GM19043 (cell line): ENCODE data around the gene EDARADD.
"Not testable (repeated sequence)": the region's sequence is repeated elsewhere in the genome, so short reads cannot be mapped to it uniquely, and the experiment has no call there.

ENCODE experiments used
- ATAC-seq: cut with Tn5 transposase; IDR thresholded peaks from one replicate; pipeline ENCODE4 v1.9.1; 2021; ENCODE audit warnings: low read depth; ENCODE audit not compliant: unreplicated experiment

EDARADD gene

GRCh38 chr1:236393681-236394481 lies at the start of gene EDARADD:
EDARADD (plus strand) TSS chr1:236394286; CDS start chr1:236394445, 159 bp downstream.
- no peak for ATAC-seq

- no peak for ATAC-seq
Observed at GRCh38 chr1:236345728-236346127, 48.4 kb upstream of the EDARADD start.

DNA sequence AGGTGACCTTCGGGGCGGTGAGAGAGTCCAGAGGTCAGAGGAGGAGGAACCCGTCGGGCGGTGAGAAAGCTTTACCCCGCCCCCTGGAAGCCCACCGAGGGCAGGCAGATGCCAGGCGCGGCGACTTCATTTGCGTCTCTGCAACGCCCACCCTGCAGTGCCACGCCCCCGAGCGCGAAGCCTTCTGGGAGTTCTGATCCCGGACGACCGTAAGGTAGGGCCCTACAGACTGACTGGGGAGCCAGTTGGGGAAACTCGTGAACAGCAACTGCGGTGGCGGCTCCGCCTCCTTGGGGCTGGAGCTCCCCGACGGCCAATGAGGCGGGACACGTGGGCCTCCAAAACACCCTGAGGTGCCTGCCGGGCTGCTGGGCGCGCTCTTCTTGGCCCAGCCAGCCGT lies 46.0 kb upstream of the EDARADD start:
- no peak for ATAC-seq

- ATAC-seq = no peak
Observed at GRCh38 chr1:236350308-236350707, 43.8 kb upstream of the EDARADD start.

DNA sequence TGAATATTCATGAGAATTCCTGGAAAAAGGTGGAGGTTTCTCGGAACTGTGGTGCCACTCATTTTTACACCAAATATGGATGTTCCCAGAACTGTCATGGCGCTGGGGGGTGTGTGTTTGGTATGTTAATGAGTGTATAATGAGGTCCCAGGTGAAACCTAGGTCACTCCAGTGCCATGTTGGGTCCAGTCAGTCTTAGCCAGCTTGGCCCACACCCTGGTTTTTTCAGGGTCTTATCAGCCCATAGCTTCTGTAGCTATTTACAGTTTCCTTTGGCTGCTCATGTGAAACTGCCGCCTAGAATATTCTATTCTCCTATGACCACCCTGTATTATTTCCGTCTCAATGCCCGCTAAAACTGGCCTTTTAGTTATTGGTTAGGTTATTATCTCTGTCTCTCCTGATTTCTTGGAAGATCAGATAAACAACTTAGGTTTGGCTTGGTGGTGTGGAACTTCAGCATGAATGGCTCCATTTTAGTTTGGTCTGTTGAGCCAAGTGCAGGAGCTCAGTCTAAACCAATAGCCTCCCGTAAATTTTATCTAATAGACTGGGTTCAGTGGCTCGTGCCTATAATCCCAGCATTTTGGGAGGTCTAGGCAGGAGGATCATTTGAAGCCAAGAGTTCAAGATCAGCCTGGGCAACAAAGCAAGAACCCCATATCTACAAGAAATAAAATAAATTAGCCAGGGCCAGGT lies 42.1 kb upstream of the EDARADD start:
- no peak for ATAC-seq

- not testable (repeated sequence) for ATAC-seq
Observed at GRCh38 chr1:236352747-236353146, 41.3 kb upstream of the EDARADD start.

DNA sequence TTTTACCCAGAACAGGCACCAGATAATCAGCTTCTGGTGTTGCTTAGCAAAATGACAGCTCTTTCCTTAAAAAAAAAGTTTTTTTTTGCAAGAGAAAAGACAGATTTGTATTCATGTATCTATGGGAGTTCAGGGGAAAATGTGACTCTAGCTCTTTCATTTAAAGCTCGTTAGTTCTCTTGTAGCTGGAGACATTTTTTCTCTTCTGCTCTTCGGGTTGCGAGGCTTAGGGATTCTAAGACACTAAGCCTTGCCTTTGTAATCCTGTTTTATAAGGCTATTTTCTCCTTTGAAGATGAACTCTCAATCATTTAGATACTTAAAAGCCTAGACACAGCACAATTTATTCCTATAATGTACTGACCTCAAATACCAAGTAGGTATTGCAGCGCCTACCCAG lies 40.3 kb upstream of the EDARADD start:
- ATAC-seq = no peak

DNA sequence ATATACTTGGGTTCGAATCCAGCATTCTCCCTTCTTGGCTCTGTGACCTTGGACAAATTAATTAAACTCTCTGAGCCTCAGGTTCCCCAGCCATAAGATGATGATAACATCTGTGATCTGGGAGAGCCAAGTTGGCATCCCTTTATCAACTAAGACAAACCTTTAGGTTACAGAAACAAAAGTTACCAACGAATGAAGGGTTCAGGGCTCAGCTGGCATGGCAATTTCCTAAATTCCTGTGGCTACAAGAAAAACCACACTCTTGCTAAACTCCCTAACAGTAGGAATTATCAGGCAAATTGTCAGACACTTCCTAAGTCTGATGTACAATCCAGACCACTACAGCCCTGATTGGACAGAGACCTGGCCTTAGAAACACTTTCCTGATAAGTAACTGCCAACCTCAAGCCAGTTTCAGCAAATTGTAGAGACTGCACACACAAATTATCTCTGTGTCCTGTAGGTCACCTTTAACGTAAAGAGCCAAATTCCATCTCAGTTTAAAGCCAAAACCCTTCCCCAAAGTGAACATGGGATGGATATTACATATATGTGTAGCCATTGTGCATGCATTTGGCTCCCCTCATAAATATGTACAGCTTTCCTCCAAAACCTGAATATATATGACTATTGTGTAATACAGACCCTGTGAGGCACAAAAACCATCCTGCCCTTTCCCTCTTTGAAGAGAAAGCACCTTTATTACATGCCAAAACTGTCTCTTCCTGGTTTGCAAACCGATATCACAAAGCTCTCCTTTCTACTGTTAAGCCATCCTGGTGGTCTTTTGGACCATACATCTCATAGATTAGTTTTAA lies 39.5 kb upstream of the EDARADD start:
- no peak for ATAC-seq

- ATAC-seq = no peak
Observed at GRCh38 chr1:236356141-236356540, 37.9 kb upstream of the EDARADD start.

DNA sequence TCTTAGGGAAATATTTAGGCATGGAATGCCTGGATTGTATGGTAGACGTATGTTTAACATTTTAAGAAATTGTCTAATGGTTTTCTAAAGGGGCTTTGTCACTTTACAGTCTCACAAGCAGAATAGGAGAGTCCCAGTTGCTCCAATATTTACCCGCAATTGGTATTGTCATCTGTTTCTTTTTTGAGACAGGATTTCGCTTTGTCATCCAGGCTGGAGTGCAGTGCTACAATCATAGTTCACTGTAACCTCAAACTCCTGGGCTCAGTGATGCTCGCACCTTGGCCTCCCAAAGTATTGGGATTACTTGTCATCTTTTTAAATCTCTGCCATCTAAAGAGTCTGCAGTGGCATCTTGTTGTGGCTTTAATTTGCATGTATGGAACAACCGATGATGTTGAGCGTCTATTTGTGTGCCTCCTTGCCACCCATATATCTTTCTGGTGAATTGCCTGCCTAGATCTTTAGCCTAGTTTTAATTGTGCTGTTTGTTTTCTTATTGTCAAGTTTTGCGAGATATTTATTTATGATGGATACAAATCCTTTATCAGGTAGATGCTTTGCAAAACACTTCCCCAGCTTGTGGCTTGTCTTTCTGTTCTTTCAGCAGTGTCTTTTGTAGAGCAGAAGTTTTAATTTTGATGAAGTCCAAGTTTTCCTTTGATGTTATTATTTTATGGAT lies 32.0 kb upstream of the EDARADD start:
- no peak for ATAC-seq

GRCh38 chr1:236363237-236363636 lies 30.8 kb upstream of the EDARADD start:
- no peak for ATAC-seq

- no peak for ATAC-seq
Observed at GRCh38 chr1:236365999-236366570, 28.0 kb upstream of the EDARADD start.

DNA sequence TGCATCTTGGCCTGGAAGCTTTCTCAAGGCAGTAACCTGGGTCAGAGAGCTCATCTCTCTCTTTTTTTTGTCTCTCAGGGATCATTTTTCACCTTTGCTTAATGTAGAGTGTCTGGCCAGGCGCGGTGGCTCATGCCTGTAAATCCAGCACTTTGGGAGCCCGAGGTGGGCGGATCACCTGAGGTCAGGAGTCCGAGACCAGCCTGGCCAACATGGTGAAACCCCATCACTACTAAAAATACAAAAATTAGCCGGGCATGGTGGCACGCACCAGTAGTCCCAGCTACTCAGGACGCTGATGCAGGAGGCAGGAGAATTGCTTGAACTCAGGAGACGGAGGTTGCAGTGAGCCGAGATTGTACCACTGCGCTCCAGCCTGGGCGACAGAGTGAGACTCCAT lies 27.4 kb upstream of the EDARADD start:
- not testable (repeated sequence) for ATAC-seq

DNA sequence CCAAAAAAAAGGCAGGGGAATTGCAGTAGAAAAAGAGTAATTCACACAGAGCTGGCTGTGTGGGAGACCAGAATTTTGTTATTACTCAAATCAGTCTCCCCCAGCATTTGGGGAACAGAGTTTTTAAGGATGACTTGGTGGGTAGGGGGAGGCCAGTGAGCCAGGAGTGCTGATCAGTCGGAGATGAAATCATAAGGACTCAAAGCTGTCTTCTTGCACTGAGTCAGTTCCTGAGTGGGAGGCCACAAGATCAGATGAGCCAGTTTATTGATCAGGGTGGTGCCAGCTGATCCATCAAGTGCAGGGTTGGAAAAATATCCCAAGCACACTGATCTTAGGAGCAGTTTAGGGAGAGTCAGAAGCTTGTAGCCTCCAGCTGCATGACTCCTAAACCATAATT lies 23.7 kb upstream of the EDARADD start:
- ATAC-seq = no peak

DNA sequence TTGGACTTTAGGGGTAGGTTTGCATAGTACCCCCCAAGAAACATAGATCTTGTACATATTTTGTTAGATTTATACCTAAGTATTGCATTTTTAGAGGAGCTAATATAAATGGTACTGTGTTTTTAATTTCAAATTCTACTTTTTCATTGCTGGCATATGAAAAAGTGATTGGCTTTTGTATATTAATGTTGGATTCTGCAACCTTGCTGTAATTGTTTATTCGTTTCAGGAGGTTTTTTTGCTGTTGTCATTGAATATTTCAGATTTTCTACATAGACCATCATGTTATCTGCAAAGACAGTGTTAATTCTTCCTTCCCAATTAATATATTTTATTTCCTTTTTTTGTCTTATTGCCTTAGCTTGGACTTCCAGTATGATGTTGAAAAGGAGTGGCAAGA lies 23.0 kb upstream of the EDARADD start:
- ATAC-seq = no peak

DNA sequence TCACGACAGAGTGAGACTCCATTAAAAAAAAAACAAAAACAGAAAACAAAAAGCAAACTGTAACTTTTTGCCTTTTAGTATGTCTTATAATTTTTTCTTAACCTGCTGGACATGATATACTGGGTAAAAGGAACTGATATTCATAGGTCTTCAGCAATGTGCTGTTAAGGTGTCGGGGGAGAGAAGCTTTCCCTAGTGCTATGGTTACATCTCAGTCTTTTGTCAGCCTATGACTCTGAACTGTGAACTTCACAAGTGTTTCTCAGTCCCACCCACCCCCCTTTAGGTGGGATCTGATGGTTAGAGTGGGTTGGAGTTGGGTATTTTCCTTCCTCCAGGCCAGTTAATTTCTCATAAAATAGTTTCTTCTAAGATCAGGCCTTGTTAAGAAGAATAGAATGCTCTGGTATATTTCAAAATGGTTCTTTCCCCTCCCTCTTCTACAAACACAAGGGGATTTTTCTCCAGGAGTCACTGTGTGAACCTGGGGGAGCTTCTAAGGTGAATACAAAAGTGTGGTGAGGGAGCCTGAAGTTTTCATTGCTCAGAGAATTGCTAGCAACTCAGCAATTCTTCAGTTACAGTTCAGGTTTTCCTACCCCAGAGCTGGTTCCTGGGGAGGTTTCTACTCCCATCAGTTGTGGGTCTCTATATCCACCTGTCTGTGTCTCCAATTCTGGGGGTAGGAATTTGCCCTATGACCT lies 16.1 kb upstream of the EDARADD start:
- ATAC-seq = no peak

- ATAC-seq = no peak
Observed at GRCh38 chr1:236381565-236382158, 12.4 kb upstream of the EDARADD start.

GRCh38 chr1:236388332-236388731 lies 5.8 kb upstream of the EDARADD start:
- ATAC-seq = no peak

- ATAC-seq = no peak
Observed at GRCh38 chr1:236389253-236389652, 4.8 kb upstream of the EDARADD start.
